HepG2 (cell line): ENCODE measurements around the gene FGD5. TPM values are rescaled to one million over a fixed set of nuclear protein-coding genes. Genes with fewer than 3 reads are reported as not detected.

ENCODE experiments used
- ATAC-seq: fragments of 200-7000 bp; cut with Tn5 transposase; 3 replicates; pipeline ENCODE4 v1.9.1; 2020; ENCODE audit warnings: mild to moderate bottlenecking, moderate library complexity
- BruUV-seq: library from RNA; stranded (reverse); fragments of 400-500 nt; replicated peaks from 2 replicates; lab custom pipeline; 2021; lab: Mats Ljungman, UMichigan
- CTCF ChIA-PET: fragments of 300-600 bp; formaldehyde crosslinking; extraction: SDS; loops from one replicate; lab custom pipeline; 2021; ENCODE audit warnings: low total read pairs, inconsistent platforms, low intra/inter-chr PET ratio; lab: Yijun Ruan, JAX
- POLR2A ChIA-PET: fragments of 350-600 bp; sonication (Branson Sonifier 250); formaldehyde crosslinking; loops from one replicate; lab custom pipeline; 2020; ENCODE audit warnings: antibody characterized with exemption, inconsistent platforms; lab: Yijun Ruan, JAX
- DNase-seq: peaks from one replicate; pipeline ENCODE4 v3.0.0-alpha.2; 2015; ENCODE audit warnings: low spot score
- FAIRE-seq: peaks from 3 replicates; lab custom pipeline; 2011; peaks lifted over from hg19 to GRCh38; lab: Jason Lieb, UNC
- H2AFZ ChIP-seq: one replicate; pipeline ENCODE4 v1.6.1; 2011; ENCODE audit warnings: low read length, inconsistent platforms
- H3K27ac ChIP-seq: fragments of 300-600 bp; 3 replicates; pipeline ENCODE4 v1.8.0; 2011; ENCODE audit warnings: mixed run types, mild to moderate bottlenecking, mixed read lengths, low read length, inconsistent platforms; ENCODE audit not compliant: insufficient read depth; ENCODE audit errors: extremely low read length
- H3K27me3 ChIP-seq, 2 experiments: fragments of 200-600 bp in 1 of 2; 2 replicates in 1 of 2; 3 replicates in 1 of 2; pipeline versions ENCODE4 v1.6.0 to v1.8.0; 2011; ENCODE audit warnings: low read length in 2 of 2, mild to moderate bottlenecking in 2 of 2, moderate library complexity in 2 of 2, inconsistent platforms in 1 of 2; ENCODE audit not compliant: insufficient read depth in 2 of 2, control insufficient read depth in 1 of 2
- H3K36me3 ChIP-seq, 2 experiments: fragments of 200-600 bp in 1 of 2; replicated peaks in 1 of 2; 2 replicates in 1 of 2; 3 replicates in 1 of 2; pipeline versions ENCODE4 v1.5.1 to v1.8.0; 2011; ENCODE audit warnings: low read length in 2 of 2, inconsistent platforms in 1 of 2; ENCODE audit not compliant: insufficient read depth in 2 of 2, control insufficient read depth in 1 of 2
- H3K4me1 ChIP-seq: 2 replicates; pipeline ENCODE4 v1.5.1; 2012; ENCODE audit warnings: low read length, inconsistent platforms; ENCODE audit not compliant: insufficient read depth
- H3K4me2 ChIP-seq: 2 replicates; pipeline ENCODE4 v1.6.0; 2011; ENCODE audit warnings: low read depth, low read length, inconsistent platforms
- H3K4me3 ChIP-seq, 3 experiments: fragments of 200-600 bp in 1 of 3; sonication (generic), shearing (Covaris generic) in 1 of 3; replicated peaks in 1 of 3; 2 replicates each; pipeline ENCODE4 v1.5.1; 2011 to 2016; ENCODE audit warnings: low read length in 3 of 3, inconsistent platforms in 2 of 3, low read depth in 2 of 3, mild to moderate bottlenecking in 2 of 3, control low read depth in 1 of 3, mixed read lengths in 1 of 3; ENCODE audit not compliant: insufficient read depth in 1 of 3
- H3K79me2 ChIP-seq: one replicate; pipeline ENCODE4 v1.6.1; 2011; ENCODE audit warnings: low read length, inconsistent platforms; ENCODE audit not compliant: insufficient read depth
- H3K9ac ChIP-seq: 2 replicates; pipeline ENCODE4 v1.6.0; 2011; ENCODE audit warnings: mild to moderate bottlenecking, low read depth, low read length, inconsistent platforms; ENCODE audit not compliant: insufficient read depth
- H3K9me3 ChIP-seq: 2 replicates; pipeline ENCODE4 v1.5.1; 2012; ENCODE audit warnings: mild to moderate bottlenecking, low read length
- H4K20me1 ChIP-seq: 2 replicates; pipeline ENCODE4 v1.6.0; 2011; ENCODE audit warnings: inconsistent platforms, mild to moderate bottlenecking, low read length, moderate library complexity; ENCODE audit not compliant: insufficient read depth
- BRCA1 ChIP-seq: sonication (generic); formaldehyde crosslinking; IDR thresholded peaks from 2 replicates; pipeline ENCODE4 v1.4.0; 2020; ENCODE audit warnings: missing genetic modification reagents
- CCDC6 ChIP-seq: sonication (generic); formaldehyde crosslinking; IDR thresholded peaks from 2 replicates; pipeline ENCODE4 v1.8.1; 2022; ENCODE audit warnings: mild to moderate bottlenecking, missing genetic modification reagents, moderate library complexity
- ZNF180 ChIP-seq: sonication (generic); formaldehyde crosslinking; IDR thresholded peaks from 2 replicates; pipeline ENCODE4 v1.4.0; 2020; ENCODE audit warnings: low read depth, missing genetic modification reagents, borderline replicate concordance
- WGBS: methylation state at CpG from one replicate; pipeline ENCODE4 v1.1.6; 2017; ENCODE audit warnings: low lambda C conversion rate; 5-methylcytosine and 5-hydroxymethylcytosine counted together
- in situ Hi-C: cut with HindIII; loops from 2 replicates; pipeline ENCODE4 v1.10.0; 2017; ENCODE audit warnings: low pct_unique_long_range_greater_than_20kb; ENCODE audit not compliant: extremely low pct_ligation_motif_present
- intact Hi-C: fragments of 100-400 bp; cut with micrococcal nuclease; formaldehyde crosslinking; loops from one replicate; pipeline ENCODE4 v1.10.0; 2022; ENCODE audit not compliant: unreplicated experiment
- polyA plus RNA-seq, 8 experiments: library from polyadenylated mRNA; depleted of rRNA in 3 of 8; stranded (reverse) in 7 of 8; unstranded in 1 of 8; fragments of >200 nt; fragmentation: Illumina TruSeq in 4 of 8; extraction: Trizol in 4 of 8; gene quantifications; 2 replicates each; pipeline versions ENCODE4 v1.2.1 to v1.2.3, GENCODE V29; 2011 to 2016; ENCODE audit warnings: low read depth in 4 of 8, missing spikeins in 1 of 8, mixed read lengths in 1 of 8; ENCODE audit not compliant: insufficient read depth in 1 of 8
- total RNA-seq, 5 experiments: library from RNA; depleted of rRNA; stranded (reverse); fragments of >200 nt; fragmentation: Illumina TruSeq; extraction: Trizol; gene quantifications; 2 replicates each; pipeline ENCODE4 v1.2.3, GENCODE V29; 2016; ENCODE audit warnings: low read depth in 1 of 5
- TF ChIP-seq, protein P1 (sequence below), 2 experiments: sonication (generic) in 1 of 2; formaldehyde crosslinking in 1 of 2; IDR thresholded peaks; 2 replicates each; pipeline versions ENCODE4 v1.4.0 to v1.6.1; 2016 to 2020; ENCODE audit warnings: borderline replicate concordance in 1 of 2, low read depth in 1 of 2, mild to moderate bottlenecking in 1 of 2, missing genetic modification reagents in 1 of 2

FGD5 gene
- total and polyA plus RNA-seq, 2 of the 13 experiments (the other 11 are each of a cell fraction or from before 2014, with no cell fraction given) = 0.17 TPM; not detected in 1

DNA sequence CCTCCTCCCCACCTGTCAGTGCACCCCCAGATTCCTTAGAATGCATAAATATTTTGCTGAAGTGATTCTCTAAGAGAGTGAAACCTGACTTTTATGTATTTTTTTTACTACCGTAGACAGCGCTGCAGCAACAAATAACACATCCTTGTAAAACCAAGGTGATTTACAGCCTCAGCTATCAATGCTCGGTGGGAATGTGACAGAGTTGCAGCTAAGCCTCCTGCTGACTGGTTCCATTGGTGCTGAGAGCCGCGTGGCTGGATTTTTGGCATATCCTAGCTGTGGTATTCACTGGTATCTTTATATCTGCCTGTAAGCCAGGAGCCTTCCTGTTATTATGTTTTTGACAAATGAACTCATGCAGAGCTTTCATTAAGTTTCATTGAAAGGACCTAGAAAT is 11.0 kb downstream of the FGD5 start (continued):
- TF ChIP-seq, protein P1, sequence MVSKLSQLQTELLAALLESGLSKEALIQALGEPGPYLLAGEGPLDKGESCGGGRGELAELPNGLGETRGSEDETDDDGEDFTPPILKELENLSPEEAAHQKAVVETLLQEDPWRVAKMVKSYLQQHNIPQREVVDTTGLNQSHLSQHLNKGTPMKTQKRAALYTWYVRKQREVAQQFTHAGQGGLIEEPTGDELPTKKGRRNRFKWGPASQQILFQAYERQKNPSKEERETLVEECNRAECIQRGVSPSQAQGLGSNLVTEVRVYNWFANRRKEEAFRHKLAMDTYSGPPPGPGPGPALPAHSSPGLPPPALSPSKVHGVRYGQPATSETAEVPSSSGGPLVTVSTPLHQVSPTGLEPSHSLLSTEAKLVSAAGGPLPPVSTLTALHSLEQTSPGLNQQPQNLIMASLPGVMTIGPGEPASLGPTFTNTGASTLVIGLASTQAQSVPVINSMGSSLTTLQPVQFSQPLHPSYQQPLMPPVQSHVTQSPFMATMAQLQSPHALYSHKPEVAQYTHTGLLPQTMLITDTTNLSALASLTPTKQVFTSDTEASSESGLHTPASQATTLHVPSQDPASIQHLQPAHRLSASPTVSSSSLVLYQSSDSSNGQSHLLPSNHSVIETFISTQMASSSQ (IDR thresholded peaks at IDR 0.05; ENCODE audit: low read depth) = no peak
- TF ChIP-seq, protein P1 (CRISPR knock-in tag; IDR thresholded peaks at IDR 0.05; ENCODE audit: borderline replicate concordance) = no peak
- TF ChIP-seq BRCA1 = no peak

DNA sequence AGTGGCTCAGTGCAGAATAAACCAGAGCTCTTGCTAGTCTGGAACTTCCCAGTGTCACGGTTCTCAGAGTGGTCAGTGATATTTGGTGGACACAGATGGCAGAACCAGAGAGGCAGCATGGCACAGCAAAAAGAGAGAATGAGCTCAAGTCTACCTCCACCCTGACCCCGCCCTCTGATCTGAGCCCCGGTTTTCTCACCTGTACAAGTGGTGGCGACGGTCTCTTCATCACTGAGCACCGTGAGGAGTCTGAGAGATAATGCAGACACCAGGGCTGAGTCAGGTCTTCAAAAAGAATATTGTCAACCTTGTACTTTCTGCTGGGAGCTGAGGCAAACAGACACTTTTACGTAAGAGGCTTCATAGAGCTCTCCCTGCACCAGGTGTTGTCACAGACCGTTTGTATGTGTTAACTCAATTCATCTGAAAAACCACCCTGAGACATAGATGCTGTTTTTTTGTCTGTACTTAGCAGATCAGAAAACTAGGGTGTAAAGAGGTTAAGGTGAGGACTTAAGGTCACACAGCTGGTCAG is 13.2 kb downstream of the FGD5 start:
- 5% methylated on average over 4 of the region's 8 CpGs for WGBS
- CTCF ChIA-PET = no interaction called here

More for the DNA sequence above, 13.2 kb downstream of the FGD5 start:
- H3K4me1 ChIP-seq = peaks cover 11% of the 10 kb centered on the region
- no peak overlapping the region for H2AFZ ChIP-seq
- H3K9ac ChIP-seq = no peak overlapping the region
- DNase-seq = no peak
- no peak overlapping the region for H3K4me2 ChIP-seq
- no peak overlapping the region for H3K4me3 ChIP-seq
- POLR2A ChIA-PET = no interaction called here
- FAIRE-seq = no peak
- no peaks in the 10 kb centered on the region for H3K79me2 ChIP-seq
- no TSS peak for BruUV-seq
- ATAC-seq = no peak
- intact Hi-C loops = no loop called here
- H4K20me1 ChIP-seq = no peaks in the 10 kb centered on the region
- TF ChIP-seq CCDC6 (CRISPR knock-in tag) (no peak), ZNF180 (CRISPR knock-in tag) (no peak)
- H3K27me3 ChIP-seq = peaks cover 0 to 55% of the 10 kb centered on the region in 2 experiments; a peak in 3 of 5 replicates
- no peaks in the 10 kb centered on the region for H3K9me3 ChIP-seq
- no peak overlapping the region for H3K27ac ChIP-seq
- in situ Hi-C loops = no loop called here
- no peaks in the 10 kb centered on the region for H3K36me3 ChIP-seq
